HepG2 (cell line): Measurements from ENCODE around the gene PXT1. TPM values are rescaled to one million over a fixed set of nuclear protein-coding genes. Genes with fewer than 3 reads are reported as not detected.
A peak's percentile ranks its signal among the peaks of the same experiment; 100 is the strongest.

Experiments used
- ATM ChIP-seq: fragments of 450-650 bp; IDR thresholded peaks from 2 replicates; pipeline ENCODE4 v1.7.1; 2017; ENCODE audit warnings: mild to moderate bottlenecking, borderline replicate concordance
- CENPX ChIP-seq: sonication (generic); formaldehyde crosslinking; IDR thresholded peaks from 2 replicates; pipeline ENCODE4 v1.9.0; 2021; ENCODE audit warnings: mild to moderate bottlenecking, missing genetic modification reagents, moderate library complexity
- MXI1 ChIP-seq: IDR thresholded peaks from 3 replicates; pipeline ENCODE4 v1.6.1; 2012; ENCODE audit warnings: low read depth, low read length, inconsistent platforms, borderline replicate concordance
- NCOA2 ChIP-seq: sonication (generic); formaldehyde crosslinking; IDR thresholded peaks from 2 replicates; pipeline ENCODE4 v1.8.0; 2022; ENCODE audit warnings: inconsistent platforms
- POLR2G ChIP-seq: fragments of 200-400 bp; formaldehyde crosslinking; IDR thresholded peaks from 2 replicates; pipeline ENCODE4 v1.6.1; 2018; ENCODE audit warnings: mild to moderate bottlenecking, low read depth, low read length, moderate library complexity
- RARG ChIP-seq: sonication (generic); formaldehyde crosslinking; IDR thresholded peaks from 2 replicates; pipeline ENCODE4 v1.4.0; 2020; ENCODE audit warnings: low read depth, mild to moderate bottlenecking, missing genetic modification reagents
- ZBTB7A ChIP-seq: sonication (generic); formaldehyde crosslinking; IDR thresholded peaks from 2 replicates; pipeline ENCODE4 v1.8.0; 2022; ENCODE audit warnings: mild to moderate bottlenecking, missing genetic modification reagents
- ZNF224 ChIP-seq: sonication (generic); formaldehyde crosslinking; IDR thresholded peaks from 2 replicates; pipeline ENCODE4 v1.5.0; 2020; ENCODE audit warnings: mild to moderate bottlenecking, missing genetic modification reagents
- ZNF446 ChIP-seq: sonication (generic); formaldehyde crosslinking; IDR thresholded peaks from 2 replicates; pipeline ENCODE4 v1.5.0; 2020; ENCODE audit warnings: mild to moderate bottlenecking, missing genetic modification reagents
- ZNF484 ChIP-seq: sonication (generic); formaldehyde crosslinking; IDR thresholded peaks from 2 replicates; pipeline ENCODE4 v1.5.1; 2020; ENCODE audit warnings: mild to moderate bottlenecking, low read depth, missing genetic modification reagents, borderline replicate concordance
- ZNF562 ChIP-seq: sonication (generic); formaldehyde crosslinking; IDR thresholded peaks from 2 replicates; pipeline ENCODE4 v1.8.0; 2022; ENCODE audit warnings: missing genetic modification reagents, borderline replicate concordance
- ZNF605 ChIP-seq: sonication (generic); formaldehyde crosslinking; IDR thresholded peaks from 2 replicates; pipeline ENCODE4 v1.8.0; 2022; ENCODE audit warnings: mild to moderate bottlenecking, missing genetic modification reagents
- ZSCAN30 ChIP-seq: sonication (generic); formaldehyde crosslinking; IDR thresholded peaks from 2 replicates; pipeline ENCODE4 v1.5.0; 2020; ENCODE audit warnings: mild to moderate bottlenecking, missing genetic modification reagents
- polyA plus RNA-seq, 8 experiments: library from polyadenylated mRNA; depleted of rRNA in 3 of 8; stranded (reverse) in 7 of 8; unstranded in 1 of 8; fragments of >200 nt; fragmentation: Illumina TruSeq in 4 of 8; extraction: Trizol in 4 of 8; gene quantifications; 2 replicates each; pipeline versions ENCODE4 v1.2.1 to v1.2.3, GENCODE V29; 2011 to 2016; ENCODE audit warnings: low read depth in 4 of 8, missing spikeins in 1 of 8, mixed read lengths in 1 of 8; ENCODE audit not compliant: insufficient read depth in 1 of 8
- total RNA-seq, 5 experiments: library from RNA; depleted of rRNA; stranded (reverse); fragments of >200 nt; fragmentation: Illumina TruSeq; extraction: Trizol; gene quantifications; 2 replicates each; pipeline ENCODE4 v1.2.3, GENCODE V29; 2016; ENCODE audit warnings: low read depth in 1 of 5
- TF ChIP-seq, protein P1 (sequence below), 2 experiments: sonication (generic) in 1 of 2; formaldehyde crosslinking in 1 of 2; IDR thresholded peaks; 2 replicates each; pipeline versions ENCODE4 v1.5.1 to v1.6.1; 2011 to 2020; ENCODE audit warnings: borderline replicate concordance in 1 of 2, low read depth in 1 of 2, low read length in 1 of 2, mild to moderate bottlenecking in 1 of 2, missing genetic modification reagents in 1 of 2, moderate library complexity in 1 of 2
- TF ChIP-seq, protein P2 (sequence below): IDR thresholded peaks from 2 replicates; pipeline ENCODE4 v1.6.1; 2016; ENCODE audit warnings: mild to moderate bottlenecking, missing biosample characterization, missing genetic modification reagents
- TF ChIP-seq, protein P3 (sequence below): sonication (generic); formaldehyde crosslinking; IDR thresholded peaks from 2 replicates; pipeline ENCODE4 v1.4.0; 2020; ENCODE audit warnings: mild to moderate bottlenecking, missing genetic modification reagents
- TF ChIP-seq, protein P4 (sequence below): IDR thresholded peaks from 2 replicates; pipeline ENCODE4 v1.6.1; 2016
- TF ChIP-seq, protein P5 (sequence below): sonication (generic); formaldehyde crosslinking; IDR thresholded peaks from 2 replicates; pipeline ENCODE4 v1.9.0; 2022; ENCODE audit warnings: low read depth, missing genetic modification reagents
- TF ChIP-seq, protein P6 (sequence below): IDR thresholded peaks from 2 replicates; pipeline ENCODE4 v1.6.1; 2016; ENCODE audit warnings: low read depth, control low read depth

PXT1 gene
- total and polyA plus RNA-seq, 2 of the 13 experiments (the other 11 are each of a cell fraction or from before 2014, with no cell fraction given) = 0.04 TPM; not detected in 1

DNA sequence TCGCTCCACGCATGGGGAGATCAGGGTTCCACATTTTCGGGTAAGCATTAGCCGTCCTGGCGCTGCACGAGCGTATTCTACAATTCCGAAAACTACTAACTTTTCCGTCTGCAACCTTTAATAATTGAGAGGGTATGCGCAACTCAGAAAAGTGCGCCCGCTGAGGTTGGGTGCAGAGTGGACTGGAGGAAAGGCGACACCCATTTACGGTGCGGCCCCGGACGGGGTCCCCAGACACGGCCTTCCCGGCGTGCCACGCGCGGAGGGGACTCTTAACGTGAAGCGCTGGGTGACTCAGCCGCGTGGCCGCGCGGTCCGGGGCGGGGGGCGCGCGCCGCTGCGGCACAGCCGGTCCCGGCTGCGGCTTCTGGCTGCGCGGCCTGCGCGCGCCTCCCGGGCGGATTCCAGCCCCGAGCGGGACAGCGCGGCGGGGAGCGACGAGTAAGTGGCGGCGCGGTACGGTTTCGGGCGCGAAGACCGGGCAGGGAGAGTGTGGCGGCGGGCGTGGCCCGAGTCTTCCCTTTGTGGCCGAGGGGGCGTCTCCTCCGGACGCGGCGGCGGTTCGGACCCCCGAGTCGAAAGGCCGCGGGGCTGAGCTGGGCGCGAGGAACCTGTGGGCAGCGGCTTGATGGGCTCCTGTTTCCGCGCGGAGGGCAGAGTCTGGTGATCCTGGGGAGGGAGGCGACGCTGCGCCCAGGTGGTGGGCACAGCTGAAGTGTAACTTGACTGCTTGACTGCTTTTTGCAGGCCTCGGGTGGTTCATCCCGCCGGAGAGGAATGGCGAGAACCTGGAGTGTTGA, at the start of gene PXT1, which contains the start of gene KCTD20 (continued):
- TF ChIP-seq, protein P1, sequence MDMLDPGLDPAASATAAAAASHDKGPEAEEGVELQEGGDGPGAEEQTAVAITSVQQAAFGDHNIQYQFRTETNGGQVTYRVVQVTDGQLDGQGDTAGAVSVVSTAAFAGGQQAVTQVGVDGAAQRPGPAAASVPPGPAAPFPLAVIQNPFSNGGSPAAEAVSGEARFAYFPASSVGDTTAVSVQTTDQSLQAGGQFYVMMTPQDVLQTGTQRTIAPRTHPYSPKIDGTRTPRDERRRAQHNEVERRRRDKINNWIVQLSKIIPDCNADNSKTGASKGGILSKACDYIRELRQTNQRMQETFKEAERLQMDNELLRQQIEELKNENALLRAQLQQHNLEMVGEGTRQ (IDR thresholded peaks at IDR 0.05; ENCODE audit: low read depth, low read length) = no peak
- TF ChIP-seq, protein P1 (CRISPR knock-in tag; IDR thresholded peaks at IDR 0.05; ENCODE audit: borderline replicate concordance) = peak; percentile 36; the same call in 1 of the 2 replicates
- TF ChIP-seq CENPX (CRISPR knock-in tag) = no peak
- no peak; the same call in 1 of the 2 replicates for TF ChIP-seq ZNF562 (CRISPR knock-in tag)
- no peak for TF ChIP-seq RARG
- TF ChIP-seq ZBTB7A (CRISPR knock-in tag) = peak; percentile 36; the same call in 1 of the 2 replicates
- 0 out of 2 replicates have a peak, but pooled peaks have one; percentile 25 for TF ChIP-seq ZNF224 (CRISPR knock-in tag)
- TF ChIP-seq NCOA2 (CRISPR knock-in tag) = peak; percentile 65; the same call in 1 of the 2 replicates
- TF ChIP-seq, protein P2, sequence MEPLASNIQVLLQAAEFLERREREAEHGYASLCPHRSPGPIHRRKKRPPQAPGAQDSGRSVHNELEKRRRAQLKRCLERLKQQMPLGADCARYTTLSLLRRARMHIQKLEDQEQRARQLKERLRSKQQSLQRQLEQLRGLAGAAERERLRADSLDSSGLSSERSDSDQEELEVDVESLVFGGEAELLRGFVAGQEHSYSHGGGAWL = peak; percentile 88
- no peak for TF ChIP-seq ZNF605 (CRISPR knock-in tag)
- TF ChIP-seq, protein P3, sequence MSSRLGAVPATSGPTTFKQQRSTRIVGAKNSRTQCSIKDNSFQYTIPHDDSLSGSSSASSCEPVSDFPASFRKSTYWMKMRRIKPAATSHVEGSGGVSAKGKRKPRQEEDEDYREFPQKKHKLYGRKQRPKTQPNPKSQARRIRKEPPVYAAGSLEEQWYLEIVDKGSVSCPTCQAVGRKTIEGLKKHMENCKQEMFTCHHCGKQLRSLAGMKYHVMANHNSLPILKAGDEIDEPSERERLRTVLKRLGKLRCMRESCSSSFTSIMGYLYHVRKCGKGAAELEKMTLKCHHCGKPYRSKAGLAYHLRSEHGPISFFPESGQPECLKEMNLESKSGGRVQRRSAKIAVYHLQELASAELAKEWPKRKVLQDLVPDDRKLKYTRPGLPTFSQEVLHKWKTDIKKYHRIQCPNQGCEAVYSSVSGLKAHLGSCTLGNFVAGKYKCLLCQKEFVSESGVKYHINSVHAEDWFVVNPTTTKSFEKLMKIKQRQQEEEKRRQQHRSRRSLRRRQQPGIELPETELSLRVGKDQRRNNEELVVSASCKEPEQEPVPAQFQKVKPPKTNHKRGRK (CRISPR knock-in tag) = no peak
- TF ChIP-seq, protein P4, sequence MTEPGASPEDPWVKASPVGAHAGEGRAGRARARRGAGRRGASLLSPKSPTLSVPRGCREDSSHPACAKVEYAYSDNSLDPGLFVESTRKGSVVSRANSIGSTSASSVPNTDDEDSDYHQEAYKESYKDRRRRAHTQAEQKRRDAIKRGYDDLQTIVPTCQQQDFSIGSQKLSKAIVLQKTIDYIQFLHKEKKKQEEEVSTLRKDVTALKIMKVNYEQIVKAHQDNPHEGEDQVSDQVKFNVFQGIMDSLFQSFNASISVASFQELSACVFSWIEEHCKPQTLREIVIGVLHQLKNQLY (CRISPR knock-in tag) = peak; percentile 71; the same call in 1 of the 2 replicates
- TF ChIP-seq ZNF446 = 0 out of 2 replicates have a peak, but pooled peaks have one; percentile 51
- TF ChIP-seq MXI1 = peak; percentile 90; the same call in 1 of the 3 replicates
- TF ChIP-seq ATM = no peak
- TF ChIP-seq ZNF484 (CRISPR knock-in tag) = peak; percentile 74; the same call in 1 of the 2 replicates
- TF ChIP-seq, protein P5, sequence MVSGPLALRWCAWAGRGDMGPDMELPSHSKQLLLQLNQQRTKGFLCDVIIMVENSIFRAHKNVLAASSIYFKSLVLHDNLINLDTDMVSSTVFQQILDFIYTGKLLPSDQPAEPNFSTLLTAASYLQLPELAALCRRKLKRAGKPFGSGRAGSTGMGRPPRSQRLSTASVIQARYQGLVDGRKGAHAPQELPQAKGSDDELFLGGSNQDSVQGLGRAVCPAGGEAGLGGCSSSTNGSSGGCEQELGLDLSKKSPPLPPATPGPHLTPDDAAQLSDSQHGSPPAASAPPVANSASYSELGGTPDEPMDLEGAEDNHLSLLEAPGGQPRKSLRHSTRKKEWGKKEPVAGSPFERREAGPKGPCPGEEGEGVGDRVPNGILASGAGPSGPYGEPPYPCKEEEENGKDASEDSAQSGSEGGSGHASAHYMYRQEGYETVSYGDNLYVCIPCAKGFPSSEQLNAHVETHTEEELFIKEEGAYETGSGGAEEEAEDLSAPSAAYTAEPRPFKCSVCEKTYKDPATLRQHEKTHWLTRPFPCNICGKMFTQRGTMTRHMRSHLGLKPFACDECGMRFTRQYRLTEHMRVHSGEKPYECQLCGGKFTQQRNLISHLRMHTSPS (CRISPR knock-in tag) = peak; percentile 88
- TF ChIP-seq ZSCAN30 (CRISPR knock-in tag) = peak; percentile 2; the same call in 1 of the 2 replicates
- TF ChIP-seq POLR2G = peak; percentile 97
- TF ChIP-seq, protein P6, sequence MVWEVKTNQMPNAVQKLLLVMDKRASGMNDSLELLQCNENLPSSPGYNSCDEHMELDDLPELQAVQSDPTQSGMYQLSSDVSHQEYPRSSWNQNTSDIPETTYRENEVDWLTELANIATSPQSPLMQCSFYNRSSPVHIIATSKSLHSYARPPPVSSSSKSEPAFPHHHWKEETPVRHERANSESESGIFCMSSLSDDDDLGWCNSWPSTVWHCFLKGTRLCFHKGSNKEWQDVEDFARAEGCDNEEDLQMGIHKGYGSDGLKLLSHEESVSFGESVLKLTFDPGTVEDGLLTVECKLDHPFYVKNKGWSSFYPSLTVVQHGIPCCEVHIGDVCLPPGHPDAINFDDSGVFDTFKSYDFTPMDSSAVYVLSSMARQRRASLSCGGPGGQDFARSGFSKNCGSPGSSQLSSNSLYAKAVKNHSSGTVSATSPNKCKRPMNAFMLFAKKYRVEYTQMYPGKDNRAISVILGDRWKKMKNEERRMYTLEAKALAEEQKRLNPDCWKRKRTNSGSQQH = peak; percentile 98
